Measurements from ENCODE around the gene ASS1.

DNA sequence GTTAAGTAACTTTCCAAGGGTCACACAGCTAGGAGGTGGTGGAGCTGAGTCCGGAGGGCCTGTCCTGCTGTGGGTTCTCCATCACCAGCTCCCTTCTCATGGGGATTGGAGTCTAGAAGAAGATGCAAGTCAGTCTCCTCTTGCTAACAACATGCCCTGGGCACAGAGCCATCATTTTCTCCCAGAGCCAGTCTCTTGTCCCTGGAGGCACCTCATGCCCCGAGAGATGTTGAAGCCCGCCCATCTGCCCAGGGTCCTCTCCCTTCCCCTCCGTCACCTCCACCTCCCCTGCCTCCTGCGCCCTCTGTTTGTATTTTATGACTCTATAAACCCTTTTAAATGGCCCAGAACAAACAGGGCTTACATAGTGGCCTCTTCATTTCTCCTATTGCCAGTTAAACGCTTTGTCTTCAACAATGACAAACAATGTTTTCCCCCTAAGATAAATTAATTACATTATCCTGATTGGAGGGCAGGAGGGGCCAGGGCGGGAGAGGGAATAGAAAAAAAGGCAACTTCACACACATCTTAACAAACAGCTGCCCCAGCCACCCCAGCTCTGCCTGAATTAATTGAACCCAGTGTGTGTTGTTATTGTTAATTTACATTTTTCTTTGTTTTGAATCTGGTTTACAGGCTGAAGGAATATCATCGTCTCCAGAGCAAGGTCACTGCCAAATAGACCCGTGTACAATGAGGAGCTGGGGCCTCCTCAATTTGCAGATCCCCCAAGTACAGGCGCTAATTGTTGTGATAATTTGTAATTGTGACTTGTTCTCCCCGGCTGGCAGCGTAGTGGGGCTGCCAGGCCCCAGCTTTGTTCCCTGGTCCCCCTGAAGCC, 55.8 kb downstream of the ASS1 start:
- TF ChIP-seq, protein P1, sequence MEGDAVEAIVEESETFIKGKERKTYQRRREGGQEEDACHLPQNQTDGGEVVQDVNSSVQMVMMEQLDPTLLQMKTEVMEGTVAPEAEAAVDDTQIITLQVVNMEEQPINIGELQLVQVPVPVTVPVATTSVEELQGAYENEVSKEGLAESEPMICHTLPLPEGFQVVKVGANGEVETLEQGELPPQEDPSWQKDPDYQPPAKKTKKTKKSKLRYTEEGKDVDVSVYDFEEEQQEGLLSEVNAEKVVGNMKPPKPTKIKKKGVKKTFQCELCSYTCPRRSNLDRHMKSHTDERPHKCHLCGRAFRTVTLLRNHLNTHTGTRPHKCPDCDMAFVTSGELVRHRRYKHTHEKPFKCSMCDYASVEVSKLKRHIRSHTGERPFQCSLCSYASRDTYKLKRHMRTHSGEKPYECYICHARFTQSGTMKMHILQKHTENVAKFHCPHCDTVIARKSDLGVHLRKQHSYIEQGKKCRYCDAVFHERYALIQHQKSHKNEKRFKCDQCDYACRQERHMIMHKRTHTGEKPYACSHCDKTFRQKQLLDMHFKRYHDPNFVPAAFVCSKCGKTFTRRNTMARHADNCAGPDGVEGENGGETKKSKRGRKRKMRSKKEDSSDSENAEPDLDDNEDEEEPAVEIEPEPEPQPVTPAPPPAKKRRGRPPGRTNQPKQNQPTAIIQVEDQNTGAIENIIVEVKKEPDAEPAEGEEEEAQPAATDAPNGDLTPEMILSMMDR (IDR thresholded peaks at IDR 0.05): no peak
- TF ChIP-seq EP300 (IDR thresholded peaks at IDR 0.05; ENCODE audit: low read depth) (no peak), POLR2AphosphoS5 (IDR thresholded peaks at IDR 0.05) (no peak), POLR2A (IDR thresholded peaks at IDR 0.05) (no peak)

All from transverse colon (tissue), 4 donors.